ENCODE measurements around the gene SLC6A15. TPM values are rescaled to one million over a fixed set of nuclear protein-coding genes. Genes with fewer than 3 reads are reported as not detected.

The SLC6A15 gene
- 0.27 TPM in 1 of 2 replicates, not detected in the other for total RNA-seq (2014; rRNA removed; shearing (Covaris generic))

GRCh38 chr12:84912198-84913128 is at the start of gene SLC6A15:
SLC6A15 (minus strand) TSS chr12:84912799; CDS start chr12:84892120, 20,679 bp downstream.
- no peak for DNase-seq (ENCODE audit: low read depth)

GRCh38 chr12:84960918-84961317 is 48.3 kb upstream of the SLC6A15 start:
- DNase-seq (ENCODE audit: low read depth) = no peak

- no peak for DNase-seq (ENCODE audit: low read depth)
Observed at GRCh38 chr12:84955298-84955697, 42.7 kb upstream of the SLC6A15 start.

- DNase-seq (ENCODE audit: low read depth) = no peak
Observed at GRCh38 chr12:84954415-84954814, 41.8 kb upstream of the SLC6A15 start.

- no peak for DNase-seq (ENCODE audit: low read depth)
Observed at GRCh38 chr12:84950971-84951546, 38.5 kb upstream of the SLC6A15 start.

GRCh38 chr12:84946753-84947152 is 34.2 kb upstream of the SLC6A15 start:
- DNase-seq (ENCODE audit: low read depth) = no peak

GRCh38 chr12:84937415-84937814 is 24.8 kb upstream of the SLC6A15 start:
- DNase-seq (ENCODE audit: low read depth) = no peak

- no peak for DNase-seq (ENCODE audit: low read depth)
Observed at GRCh38 chr12:84929501-84929900, 16.9 kb upstream of the SLC6A15 start.

- DNase-seq (ENCODE audit: low read depth) = no peak
Observed at GRCh38 chr12:84924981-84925380, 12.4 kb upstream of the SLC6A15 start.

- DNase-seq (ENCODE audit: low read depth) = no peak
Observed at GRCh38 chr12:84922693-84923092, 10.1 kb upstream of the SLC6A15 start.

GRCh38 chr12:84920331-84920730 is 7.7 kb upstream of the SLC6A15 start:
- no peak for DNase-seq (ENCODE audit: low read depth)

GRCh38 chr12:84919271-84919670 is 6.7 kb upstream of the SLC6A15 start:
- DNase-seq (ENCODE audit: low read depth) = no peak

GRCh38 chr12:84913129-84913515 is 523 bp upstream of the SLC6A15 start:
- no peak for DNase-seq (ENCODE audit: low read depth)

- peak; percentile 38 for DNase-seq (ENCODE audit: low read depth)
Observed at GRCh38 chr12:84911271-84912197, 1.1 kb downstream of the SLC6A15 start.

GRCh38 chr12:84910549-84911241 is 1.9 kb downstream of the SLC6A15 start:
- DNase-seq (ENCODE audit: low read depth) = no peak

GRCh38 chr12:84904051-84904450 is 8.5 kb downstream of the SLC6A15 start:
- DNase-seq (ENCODE audit: low read depth) = no peak

- DNase-seq (ENCODE audit: low read depth) = no peak
Observed at GRCh38 chr12:84891106-84891838, 21.3 kb downstream of the SLC6A15 start.

GRCh38 chr12:84889818-84890217 is 22.8 kb downstream of the SLC6A15 start:
- DNase-seq (ENCODE audit: low read depth) = no peak

GRCh38 chr12:84888861-84889260 is 23.7 kb downstream of the SLC6A15 start:
- no peak for DNase-seq (ENCODE audit: low read depth)

GRCh38 chr12:84877340-84877739 is 35.3 kb downstream of the SLC6A15 start:
- DNase-seq (ENCODE audit: low read depth) = no peak

- no peak for DNase-seq (ENCODE audit: low read depth)
Observed at GRCh38 chr12:84875241-84875640, 37.4 kb downstream of the SLC6A15 start.

Data from M059J (cell line).